GM18907 (cell line): Measurements from ENCODE around the gene FHIP1B.

Source experiments
- ATAC-seq: cut with Tn5 transposase; IDR thresholded peaks from one replicate; pipeline ENCODE4 v1.9.1; 2021; ENCODE audit warnings: mild to moderate bottlenecking, moderate library complexity; ENCODE audit not compliant: unreplicated experiment

Gene FHIP1B

DNA sequence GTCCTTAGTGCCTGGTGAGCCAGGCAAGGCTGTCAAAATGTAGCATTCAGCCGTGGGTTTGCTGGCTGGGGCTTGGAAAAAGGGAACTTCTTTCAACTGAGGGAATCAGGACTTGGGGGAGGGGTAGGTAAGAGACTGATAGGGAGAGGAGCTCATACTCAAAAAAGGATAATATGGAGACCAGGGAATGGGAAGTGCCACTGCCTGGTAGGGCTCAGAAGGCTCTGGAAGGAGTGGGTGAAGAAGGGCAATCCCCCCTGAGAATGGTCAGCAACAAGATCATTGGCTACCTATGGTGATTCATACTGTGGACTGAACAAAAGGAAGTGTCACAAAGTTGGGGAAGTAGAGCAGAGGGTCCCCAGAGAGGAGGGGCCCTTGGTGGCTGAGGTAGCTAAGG lies 6.3 kb upstream of the FHIP1B start:
- ATAC-seq = no peak

DNA sequence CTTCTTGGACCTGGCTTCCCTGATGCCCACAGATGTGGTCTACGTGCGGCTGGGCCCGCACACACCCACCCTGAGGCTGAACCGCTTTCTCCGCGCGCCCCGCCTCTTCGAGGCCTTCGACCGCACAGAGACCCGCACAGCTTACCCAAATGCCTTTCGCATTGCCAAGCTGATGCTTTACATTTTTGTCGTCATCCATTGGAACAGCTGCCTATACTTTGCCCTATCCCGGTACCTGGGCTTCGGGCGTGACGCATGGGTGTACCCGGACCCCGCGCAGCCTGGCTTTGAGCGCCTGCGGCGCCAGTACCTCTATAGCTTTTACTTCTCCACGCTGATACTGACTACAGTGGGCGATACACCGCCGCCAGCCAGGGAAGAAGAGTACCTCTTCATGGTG lies 5.7 kb upstream of the FHIP1B start:
- ATAC-seq = no peak

DNA sequence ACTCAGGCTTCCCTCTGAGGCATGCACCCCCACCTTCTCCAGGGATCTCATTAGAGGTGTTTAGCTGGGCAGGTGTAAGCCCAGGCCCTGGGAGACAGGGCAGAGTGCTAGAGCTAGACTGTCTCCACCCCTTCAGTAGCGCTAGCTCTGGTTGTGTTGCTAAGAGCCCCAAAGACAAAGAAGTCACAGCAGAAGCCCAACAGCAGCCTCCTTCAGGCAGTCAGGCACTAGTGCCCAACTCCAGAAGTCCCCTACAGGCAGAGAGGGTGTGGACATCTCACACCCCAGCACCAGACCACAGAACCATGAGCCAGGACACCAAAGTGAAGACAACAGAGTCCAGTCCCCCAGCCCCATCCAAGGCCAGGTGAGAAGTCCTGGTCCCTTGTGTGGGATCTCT lies 4.5 kb upstream of the FHIP1B start, which contains the start of gene CNGA4:
Gene CNGA4 (plus strand): TSS at position 188 of the 400 bp plus-strand sequence. CDS start 118 bp downstream, at position 306.
- no peak for ATAC-seq

DNA sequence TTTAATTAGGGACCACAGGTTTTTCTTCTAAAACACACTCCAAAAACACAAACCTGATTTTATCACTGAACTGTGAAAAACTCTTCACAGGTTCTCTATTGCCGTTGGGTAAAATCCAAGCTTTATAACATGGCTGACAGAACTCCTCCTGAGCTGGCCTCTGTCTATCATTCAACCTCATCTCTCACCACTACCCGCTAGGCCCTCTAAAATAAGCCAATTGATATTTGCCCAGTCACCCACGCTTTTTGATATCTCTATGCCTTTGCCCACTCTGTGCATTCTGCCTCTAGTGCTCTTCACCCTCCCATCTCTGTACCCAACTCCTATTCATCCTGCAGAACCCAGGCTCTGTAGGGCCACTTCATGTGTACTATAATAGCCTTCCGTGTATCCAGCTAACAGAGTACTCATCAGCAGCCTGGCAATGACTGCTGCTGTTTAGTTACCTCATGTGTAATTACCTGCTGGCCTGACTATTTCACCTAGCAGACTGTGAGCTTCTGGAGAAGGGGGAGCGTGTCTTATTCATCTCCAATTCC lies 3.4 kb upstream of the FHIP1B start:
- no peak for ATAC-seq

DNA sequence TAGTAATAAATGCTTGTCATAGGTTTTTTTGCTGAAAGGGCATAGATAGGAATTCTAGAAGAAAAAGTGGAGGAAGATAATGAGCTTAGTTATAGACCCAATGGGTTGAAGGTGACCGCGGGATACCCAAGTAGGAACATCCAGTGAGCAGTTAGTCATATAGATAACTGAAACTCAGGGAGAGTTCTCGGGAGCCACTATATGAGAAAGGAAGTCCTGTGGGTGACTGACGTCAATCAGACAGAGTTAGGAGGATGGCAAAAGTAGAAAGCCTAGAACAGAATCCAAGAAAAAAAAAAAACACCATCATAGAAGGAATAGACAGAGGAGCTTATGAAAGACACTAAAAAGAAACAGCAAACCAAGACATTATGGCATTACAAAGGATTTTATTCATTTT lies 2.8 kb upstream of the FHIP1B start:
- no peak for ATAC-seq

DNA sequence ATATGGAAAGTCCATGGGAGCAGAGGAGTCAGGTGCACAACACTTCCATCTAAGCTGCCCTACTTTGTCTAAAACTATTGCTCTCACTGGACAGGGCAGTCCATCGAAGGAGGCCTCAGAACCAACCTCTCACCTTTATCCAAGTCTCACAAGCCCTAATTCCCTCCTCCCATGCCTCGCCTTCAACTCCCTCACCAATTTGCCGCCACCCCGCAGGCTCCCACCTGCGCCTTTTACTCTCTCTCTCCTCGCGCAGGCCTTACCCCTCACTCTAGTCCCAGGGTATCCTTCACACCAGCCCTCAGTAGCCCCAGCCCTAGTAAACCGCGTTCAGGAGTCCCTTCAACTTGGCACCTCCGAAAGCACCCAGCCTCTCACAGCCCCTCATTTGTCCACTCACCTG lies 451 bp downstream of the FHIP1B start:
- no peak for ATAC-seq

DNA sequence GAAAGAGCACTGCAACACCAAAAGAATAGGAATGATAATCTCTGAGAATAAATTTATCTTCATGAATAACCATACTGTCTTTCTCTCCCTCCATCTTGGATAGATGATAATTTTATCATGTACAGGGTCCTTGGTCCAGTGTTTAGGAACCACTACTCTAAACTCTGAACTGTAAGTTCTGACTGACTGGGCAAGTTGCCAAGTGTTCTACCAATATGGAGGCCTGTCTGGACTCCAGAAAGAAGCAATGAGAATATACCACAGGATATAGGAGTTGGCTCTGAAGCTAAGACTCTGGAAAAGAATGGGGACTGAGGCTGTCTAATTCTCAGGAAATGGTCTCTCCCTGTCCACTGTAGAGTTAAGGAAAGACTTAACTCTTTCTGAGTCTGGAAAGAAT lies 1.5 kb downstream of the FHIP1B start:
- ATAC-seq = no peak

DNA sequence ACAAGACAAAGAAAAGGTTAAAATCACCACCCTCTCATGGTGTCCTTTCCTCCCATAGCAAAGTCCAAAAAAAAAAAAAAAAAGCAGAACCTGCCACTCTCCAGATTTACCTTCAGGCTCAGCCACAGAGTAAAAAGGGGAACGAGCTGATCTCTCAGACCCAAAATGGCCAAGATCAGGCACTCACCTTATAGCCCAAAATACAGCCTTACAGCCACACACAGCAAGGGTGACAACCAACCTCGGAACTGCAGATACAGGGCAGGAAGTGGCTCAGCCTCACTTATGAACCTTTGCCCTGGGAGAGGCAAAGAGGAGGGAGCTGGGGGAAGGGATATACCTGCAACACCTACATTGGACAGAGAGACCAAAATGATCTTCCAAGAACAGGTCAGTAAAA lies 4.5 kb downstream of the FHIP1B start:
- no peak for ATAC-seq

DNA sequence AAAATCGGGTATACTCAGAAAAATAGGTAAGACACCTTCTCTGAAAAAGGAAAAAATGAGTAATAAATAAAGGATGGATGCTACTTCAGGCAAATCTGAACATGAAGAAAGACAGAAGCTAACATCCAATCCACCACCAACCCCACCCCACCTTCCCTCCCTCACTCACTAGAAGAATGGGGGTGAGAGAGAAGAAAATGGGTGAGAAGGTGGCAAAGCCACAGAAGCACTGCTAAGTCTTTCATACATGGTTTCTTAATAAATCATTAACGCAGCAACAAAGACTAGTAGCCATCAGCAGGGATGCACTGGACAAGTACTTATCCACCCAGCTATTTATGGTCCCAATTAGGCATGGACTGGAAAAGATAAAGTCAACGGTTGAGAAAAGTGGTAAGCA lies 5.9 kb downstream of the FHIP1B start:
- no peak for ATAC-seq

DNA sequence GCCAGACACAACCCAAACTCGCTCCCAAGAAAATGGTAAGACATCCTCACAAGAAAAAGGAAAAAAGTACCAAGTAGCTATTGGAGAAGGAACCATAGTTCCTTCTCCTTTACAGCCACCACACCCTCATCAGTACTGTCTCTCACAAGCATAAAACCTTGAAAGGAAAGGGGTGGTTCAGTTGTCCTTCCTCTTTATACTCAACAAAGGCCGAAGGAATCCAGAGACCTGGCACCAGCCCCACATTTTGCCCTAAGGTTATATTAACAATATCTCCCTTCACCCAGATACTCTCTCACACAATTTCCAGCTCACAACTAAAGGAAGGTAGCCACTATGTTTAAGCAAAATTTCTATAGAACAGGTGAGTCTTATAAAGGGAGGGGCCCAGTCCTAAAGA lies 8.5 kb downstream of the FHIP1B start:
- ATAC-seq = no peak

DNA sequence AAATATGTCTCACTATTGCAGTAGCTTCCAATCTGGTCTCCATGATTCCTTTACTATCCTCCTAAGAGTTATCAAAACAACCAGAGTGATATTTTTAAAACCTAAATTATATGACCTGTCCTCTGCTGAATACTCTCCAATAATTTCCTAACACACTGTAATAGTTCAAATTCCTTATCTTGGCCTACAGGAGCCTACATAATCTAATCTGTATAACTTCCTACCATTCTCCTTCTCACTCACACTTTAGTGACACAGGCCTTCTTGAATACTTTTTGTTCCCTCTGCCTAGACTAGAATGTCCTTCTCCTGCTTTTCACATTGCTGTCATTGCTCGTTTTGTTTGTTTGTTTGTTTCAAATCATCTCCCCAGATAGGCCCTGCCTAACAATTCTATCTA lies 9.4 kb downstream of the FHIP1B start:
- no peak for ATAC-seq

DNA sequence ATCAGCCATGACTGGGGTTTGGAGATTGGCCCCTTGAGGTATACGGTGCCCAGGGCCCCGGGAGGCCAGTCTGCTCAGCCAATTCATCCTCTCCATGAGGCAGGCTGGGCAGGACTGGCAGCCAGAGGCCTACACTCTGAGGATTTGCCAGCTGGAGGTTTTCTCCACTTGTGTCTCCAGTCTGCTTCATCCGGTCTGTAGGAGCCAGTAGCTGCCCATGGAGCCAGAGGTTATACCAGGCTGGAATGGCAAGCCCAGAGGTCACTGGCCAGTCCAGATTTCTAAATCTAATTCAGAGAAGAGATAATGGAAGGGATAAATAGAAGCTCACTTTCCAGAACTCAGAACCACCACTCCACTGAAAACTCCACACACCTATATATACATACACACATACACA lies 10.0 kb downstream of the FHIP1B start:
- no peak for ATAC-seq

DNA sequence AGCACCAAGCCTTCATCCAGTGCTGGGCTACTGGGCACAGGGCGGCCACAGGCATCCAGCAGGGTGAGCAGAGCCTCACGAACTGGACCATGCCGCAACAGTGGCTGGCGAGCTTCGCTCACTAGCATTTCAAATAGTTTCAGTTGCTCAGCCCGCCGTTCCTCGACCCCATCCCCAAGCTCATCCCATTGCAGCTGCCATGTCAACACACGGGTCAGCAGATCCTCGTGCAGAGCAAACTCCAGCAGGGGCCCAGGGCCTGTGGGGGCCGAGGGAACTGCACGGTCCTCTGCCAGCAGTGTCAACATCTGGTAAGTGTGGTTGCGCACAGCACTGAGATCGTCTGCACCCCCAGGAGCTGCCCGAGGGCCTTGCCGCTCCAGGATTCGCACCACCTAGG lies 10.6 kb downstream of the FHIP1B start:
- no peak for ATAC-seq

DNA sequence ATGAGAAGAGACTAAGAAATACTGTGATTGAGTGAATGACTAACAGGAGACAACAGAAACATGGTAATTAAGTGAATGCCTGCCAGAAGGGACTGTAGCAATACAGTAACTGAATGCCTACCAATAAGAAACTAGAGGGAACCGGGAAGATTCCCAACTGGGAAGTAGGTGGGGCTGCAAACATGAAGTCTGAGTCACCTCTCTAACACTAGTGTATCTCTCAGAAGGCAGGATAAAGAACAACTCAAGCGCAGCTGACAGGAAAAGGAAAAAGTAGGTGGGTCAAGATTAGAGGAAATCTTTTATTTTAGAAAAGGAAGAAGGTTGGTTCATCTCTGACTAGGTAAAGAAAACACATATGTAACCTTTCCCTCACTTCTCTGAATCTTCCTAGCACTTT lies 15.1 kb downstream of the FHIP1B start:
- no peak for ATAC-seq

DNA sequence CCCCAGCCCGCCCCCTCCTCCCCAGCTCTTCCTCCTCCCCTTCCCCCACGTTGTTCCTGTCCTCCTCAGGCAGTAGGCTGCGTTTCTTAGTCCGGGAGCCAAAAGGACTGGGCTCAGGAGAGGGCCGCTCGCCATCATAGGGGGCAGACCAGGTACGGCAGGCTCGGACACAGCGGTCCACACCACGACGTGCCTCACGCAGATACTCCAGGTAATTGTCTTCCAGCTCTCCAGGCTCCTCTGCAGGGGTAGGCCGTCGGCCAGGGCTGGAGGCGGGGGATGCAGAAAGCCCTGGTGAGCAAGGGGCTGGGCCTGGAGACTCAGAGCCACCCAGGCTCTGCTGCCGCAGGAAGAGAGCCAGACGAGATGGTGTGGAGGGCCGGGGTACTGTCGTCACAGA lies 16.7 kb downstream of the FHIP1B start:
- ATAC-seq = no peak

DNA sequence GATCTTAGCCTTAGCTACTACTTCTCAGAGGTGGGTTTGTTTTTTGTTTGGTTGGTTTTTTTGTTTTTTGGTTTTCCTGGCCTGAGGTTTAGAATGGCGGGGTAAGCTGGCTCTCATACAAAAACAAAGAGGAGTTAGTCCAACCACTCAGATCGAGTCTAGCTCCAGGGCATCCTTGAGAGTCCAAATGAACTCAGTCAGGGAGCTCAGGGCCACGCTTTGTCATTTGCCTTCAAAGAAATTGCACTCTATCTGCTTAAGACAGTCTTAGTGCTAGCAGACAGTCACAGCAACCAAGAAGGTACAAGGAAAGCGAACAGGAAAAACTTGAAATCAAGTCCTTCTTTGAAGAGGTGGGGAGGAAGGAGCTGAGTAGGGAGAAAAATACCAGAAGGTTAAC lies 17.9 kb downstream of the FHIP1B start:
- ATAC-seq = no peak

DNA sequence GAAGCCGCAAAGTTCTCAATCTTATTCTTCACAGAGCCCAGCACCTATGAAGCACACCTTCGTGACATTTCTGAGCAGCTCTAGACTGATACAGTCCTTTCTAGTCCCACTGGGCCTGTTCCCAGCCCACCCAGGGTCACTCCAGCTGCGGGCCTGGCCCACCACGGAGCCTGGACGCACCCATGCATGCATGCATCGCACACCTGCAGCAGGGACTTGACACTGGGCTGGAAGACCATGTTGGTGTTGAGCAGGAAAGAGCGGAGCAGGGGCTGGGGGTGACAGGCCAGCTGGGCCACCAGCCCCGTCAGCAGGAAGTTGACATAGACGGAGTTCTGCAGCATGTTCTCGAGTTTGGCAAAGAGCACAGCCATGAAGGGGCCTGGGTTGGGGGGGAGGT lies 19.9 kb downstream of the FHIP1B start:
- no peak for ATAC-seq

DNA sequence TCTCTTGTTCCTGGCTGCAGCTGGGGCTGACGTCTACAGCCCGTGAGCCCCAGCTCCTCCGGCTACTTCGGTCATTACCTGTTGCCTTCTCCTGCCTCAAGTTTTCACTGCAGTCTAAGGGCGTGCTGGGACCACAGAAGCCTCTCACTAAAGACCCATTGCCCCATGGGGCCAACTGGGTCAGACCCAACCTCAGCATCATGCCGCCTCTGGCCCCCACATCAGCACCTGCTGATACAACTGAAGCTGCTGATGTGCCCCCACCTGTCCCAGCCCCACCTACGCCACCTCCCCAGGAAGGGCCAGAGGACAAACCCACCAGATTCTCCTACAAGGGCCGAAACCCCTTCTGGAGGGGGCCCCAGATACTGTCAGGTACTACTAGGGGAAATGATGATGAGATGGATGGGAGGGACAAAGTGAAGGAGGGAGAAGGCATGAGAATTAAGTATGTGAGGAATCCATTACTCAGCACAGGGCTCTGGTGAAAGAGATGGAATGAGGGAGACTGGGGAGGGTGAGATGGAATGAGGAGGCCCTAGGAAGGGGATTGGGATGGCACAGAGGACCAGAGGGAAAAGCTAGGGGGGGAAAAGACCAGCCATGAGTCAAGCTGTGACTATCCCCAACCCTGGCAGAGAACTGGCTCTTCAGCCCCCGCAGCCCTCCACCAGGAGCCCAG lies 24.0 kb downstream of the FHIP1B start:
- ATAC-seq = no peak

DNA sequence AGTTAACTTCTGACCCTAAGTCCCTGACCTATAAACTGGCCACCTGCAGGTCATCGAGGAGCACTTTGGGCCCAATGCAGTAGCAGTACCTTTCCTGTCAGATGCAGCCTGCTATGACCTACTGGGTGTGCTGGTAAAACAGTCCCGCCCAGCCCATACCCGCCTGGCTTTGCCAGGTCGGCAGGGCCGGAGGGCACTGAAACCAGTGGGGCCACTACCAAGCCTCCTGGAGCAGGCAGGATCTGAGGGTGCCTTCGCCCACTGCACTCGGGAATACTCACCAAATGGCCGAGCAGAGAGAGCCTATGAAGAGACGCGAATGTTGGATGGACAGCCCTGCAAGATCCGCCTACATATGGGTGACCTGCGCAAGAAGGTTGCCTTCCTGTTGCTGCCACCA lies 24.6 kb downstream of the FHIP1B start:
- ATAC-seq = no peak

DNA sequence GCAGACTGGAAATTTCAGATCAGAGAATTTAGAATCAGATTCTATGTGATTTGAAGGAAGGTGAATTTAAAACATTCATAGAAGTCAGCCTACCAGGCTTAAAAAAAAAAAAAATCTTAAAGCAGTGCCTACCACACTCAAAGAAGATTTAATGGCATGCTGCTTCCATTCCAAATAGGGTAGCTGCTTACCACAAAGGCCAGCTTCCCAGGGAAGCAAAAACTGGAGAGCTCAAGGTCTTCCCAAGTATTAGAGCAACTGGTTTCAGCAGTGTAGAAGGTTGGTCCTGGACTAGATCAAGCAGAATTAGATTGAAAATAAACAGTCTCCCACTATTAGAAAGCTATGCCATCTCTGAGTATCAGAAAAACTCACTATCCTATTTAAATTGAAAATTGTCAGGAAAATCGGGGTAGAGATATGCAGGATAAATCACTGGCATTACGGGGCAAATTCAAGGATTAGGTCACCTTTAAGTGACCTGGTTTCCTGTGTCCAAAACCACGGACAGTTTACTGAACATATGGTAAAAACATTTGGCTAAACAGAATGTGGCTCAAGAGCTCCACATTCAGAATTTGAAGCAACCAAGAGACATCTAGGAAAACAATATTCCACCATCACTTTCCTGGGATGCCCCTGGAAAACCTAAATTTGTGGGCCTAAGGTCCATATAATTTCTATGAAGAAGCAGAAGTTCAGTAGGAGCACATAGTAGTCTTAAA lies 27.8 kb downstream of the FHIP1B start:
- ATAC-seq = no peak

DNA sequence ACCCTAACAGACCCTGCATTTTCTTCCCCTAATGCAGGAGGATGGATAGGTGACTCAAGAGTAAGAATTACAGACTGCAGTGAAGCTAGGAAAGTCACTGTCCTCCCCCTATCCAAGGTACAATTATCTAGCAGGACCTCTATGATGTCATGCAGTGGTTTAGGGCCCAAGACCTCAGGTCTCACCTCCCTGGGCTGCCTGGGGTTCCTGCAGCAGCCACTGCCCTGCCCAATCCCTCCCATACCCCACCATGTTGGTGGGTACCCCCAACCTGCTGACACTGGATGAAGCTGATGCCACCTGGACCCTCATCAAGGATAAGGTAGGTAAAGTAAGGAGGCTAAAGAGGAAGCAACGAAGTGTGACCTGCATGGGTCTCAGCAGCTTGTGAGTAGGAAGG lies 29.1 kb downstream of the FHIP1B start, which contains the start of gene C11orf42:
Gene C11orf42 (plus strand): TSS at position 192 of the 400 bp plus-strand sequence. CDS start 59 bp downstream, at position 251.
- no peak for ATAC-seq

DNA sequence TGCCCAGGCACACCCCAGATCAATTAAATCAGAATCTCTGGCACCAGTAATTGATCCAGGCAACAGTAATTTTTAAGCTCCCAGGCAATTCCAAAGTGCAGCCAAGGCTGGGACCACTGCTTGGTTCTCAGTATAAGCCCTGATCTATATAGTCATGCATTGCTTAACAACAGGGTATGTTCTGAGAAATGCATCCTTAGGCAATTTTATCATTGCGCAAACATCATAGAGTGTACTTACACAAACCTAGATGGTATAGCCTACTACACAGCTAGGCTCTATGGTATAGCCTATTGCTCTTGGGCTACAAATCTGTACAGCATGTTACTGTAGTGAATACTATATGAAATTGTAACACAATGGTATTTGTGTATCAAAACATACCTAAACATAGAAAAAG lies 29.7 kb downstream of the FHIP1B start:
- ATAC-seq = no peak
